Measurements from ENCODE around the gene MTREX.
"Not testable (repeated sequence)": the region's sequence is repeated elsewhere in the genome, so short reads cannot be mapped to it uniquely, and the experiment has no call there.

The MTREX gene

GRCh38 chr5:55304584-55304983 lies 3.2 kb upstream of the MTREX start:
- H3K4me3 ChIP-seq (ENCODE audit: low read depth in 1 of 5, low read length in 5 of 5) = no peak overlapping the region
- no peak overlapping the region for H3K9ac ChIP-seq (ENCODE audit: low read length in 5 of 5)
- H3K36me3 ChIP-seq (ENCODE audit: control insufficient read depth in 5 of 5, insufficient read depth in 5 of 5, low read length in 5 of 5) = peaks cover 0 to 5% (median 0%) of the 10 kb centered on the region in 5 donors
- peaks cover 3 to 58% (median 49%) of the 10 kb centered on the region in 5 donors for H3K4me1 ChIP-seq (ENCODE audit: control insufficient read depth in 5 of 5, insufficient read depth in 5 of 5, low read length in 5 of 5)
- H3K27ac ChIP-seq (ENCODE audit: low read depth, low read length) = no peak overlapping the region
- no peaks in the 10 kb centered on the region for H3K27me3 ChIP-seq (ENCODE audit: control insufficient read depth in 5 of 5, insufficient read depth in 4 of 5, low read length in 5 of 5)
- H3K9me3 ChIP-seq (ENCODE audit: control insufficient read depth in 5 of 5, low read length in 5 of 5) = peaks cover 2 to 6% (median 3%) of the 10 kb centered on the region in 5 donors

GRCh38 chr5:55305345-55305744 lies 2.4 kb upstream of the MTREX start:
- H3K36me3 ChIP-seq (ENCODE audit: control insufficient read depth in 5 of 5, insufficient read depth in 5 of 5, low read length in 5 of 5) = peaks cover 0 to 5% (median 0%) of the 10 kb centered on the region in 5 donors
- H3K4me3 ChIP-seq (ENCODE audit: low read depth in 1 of 5, low read length in 5 of 5) = peak overlapping the region in 2 of 5 donors; percentile 34 to 89
- H3K4me1 ChIP-seq (ENCODE audit: control insufficient read depth in 5 of 5, insufficient read depth in 5 of 5, low read length in 5 of 5) = peaks cover 3 to 60% (median 53%) of the 10 kb centered on the region in 5 donors
- peaks cover 2 to 6% (median 3%) of the 10 kb centered on the region in 5 donors for H3K9me3 ChIP-seq (ENCODE audit: control insufficient read depth in 5 of 5, low read length in 5 of 5)
- H3K9ac ChIP-seq (ENCODE audit: low read length in 5 of 5) = peak overlapping the region in 4 of 5 donors; percentile 13 to 97 (median 38)
- H3K27ac ChIP-seq (ENCODE audit: low read depth, low read length) = peak overlapping the region; percentile 1
- H3K27me3 ChIP-seq (ENCODE audit: control insufficient read depth in 5 of 5, insufficient read depth in 4 of 5, low read length in 5 of 5) = no peaks in the 10 kb centered on the region

- Histone ChIP-seq H3K27me3 (ENCODE audit: control insufficient read depth in 5 of 5, insufficient read depth in 4 of 5, low read length in 5 of 5) (no peaks in the 10 kb centered on the region), H3K9me3 (ENCODE audit: control insufficient read depth in 5 of 5, low read length in 5 of 5) (no peaks in the 10 kb centered on the region), H3K27ac (ENCODE audit: low read depth, low read length) (peak overlapping the region; percentile 97), H3K4me1 (ENCODE audit: control insufficient read depth in 5 of 5, insufficient read depth in 5 of 5, low read length in 5 of 5) (peaks cover 3 to 70% (median 55%) of the 10 kb centered on the region in 5 donors), H3K4me3 (ENCODE audit: low read depth in 1 of 5, low read length in 5 of 5) (peak overlapping the region; percentile 89 to 99 (median 95)), H3K36me3 (ENCODE audit: control insufficient read depth in 5 of 5, insufficient read depth in 5 of 5, low read length in 5 of 5) (peaks cover 0 to 3% (median 0%) of the 10 kb centered on the region in 5 donors), H3K9ac (ENCODE audit: low read length in 5 of 5) (peak overlapping the region; percentile 69 to 97 (median 93))
These were observed 977 bp upstream of the MTREX start for GRCh38 chr5:55306641-55307382.

- H3K4me3 ChIP-seq (ENCODE audit: low read depth in 1 of 5, low read length in 5 of 5) = peak overlapping the region; percentile 94 to 99 (median 96)
- H3K4me1 ChIP-seq (ENCODE audit: control insufficient read depth in 5 of 5, insufficient read depth in 5 of 5, low read length in 5 of 5) = peaks cover 3 to 63% (median 51%) of the 10 kb centered on the region in 5 donors
- peak overlapping the region; percentile 93 to 99 (median 97) for H3K9ac ChIP-seq (ENCODE audit: low read length in 5 of 5)
- no peaks in the 10 kb centered on the region for H3K9me3 ChIP-seq (ENCODE audit: control insufficient read depth in 5 of 5, low read length in 5 of 5)
- H3K27me3 ChIP-seq (ENCODE audit: control insufficient read depth in 5 of 5, insufficient read depth in 4 of 5, low read length in 5 of 5) = no peaks in the 10 kb centered on the region
- H3K27ac ChIP-seq (ENCODE audit: low read depth, low read length) = peak overlapping the region; percentile 97
- H3K36me3 ChIP-seq (ENCODE audit: control insufficient read depth in 5 of 5, insufficient read depth in 5 of 5, low read length in 5 of 5) = peaks cover 0 to 4% (median 0%) of the 10 kb centered on the region in 5 donors
These were observed 556 bp downstream of the MTREX start for GRCh38 chr5:55308254-55308836.

GRCh38 chr5:55313870-55314617 lies 6.3 kb downstream of the MTREX start:
- Histone ChIP-seq H3K27me3 (ENCODE audit: control insufficient read depth in 5 of 5, insufficient read depth in 4 of 5, low read length in 5 of 5) (no peaks in the 10 kb centered on the region), H3K27ac (ENCODE audit: low read depth, low read length) (no peak overlapping the region), H3K4me1 (ENCODE audit: control insufficient read depth in 5 of 5, insufficient read depth in 5 of 5, low read length in 5 of 5) (peaks cover 0 to 30% (median 19%) of the 10 kb centered on the region in 5 donors), H3K9ac (ENCODE audit: low read length in 5 of 5) (no peak overlapping the region), H3K36me3 (ENCODE audit: control insufficient read depth in 5 of 5, insufficient read depth in 5 of 5, low read length in 5 of 5) (peaks cover 0 to 4% (median 0%) of the 10 kb centered on the region in 5 donors), H3K9me3 (ENCODE audit: control insufficient read depth in 5 of 5, low read length in 5 of 5) (no peaks in the 10 kb centered on the region), H3K4me3 (ENCODE audit: low read depth in 1 of 5, low read length in 5 of 5) (peak overlapping the region in 1 of 5 donors; percentile 12)

GRCh38 chr5:55316289-55316688 lies 8.5 kb downstream of the MTREX start:
- Histone ChIP-seq H3K4me3 (ENCODE audit: low read depth in 1 of 5, low read length in 5 of 5) (no peak overlapping the region), H3K9me3 (ENCODE audit: control insufficient read depth in 5 of 5, low read length in 5 of 5) (no peaks in the 10 kb centered on the region), H3K9ac (ENCODE audit: low read length in 5 of 5) (no peak overlapping the region), H3K4me1 (ENCODE audit: control insufficient read depth in 5 of 5, insufficient read depth in 5 of 5, low read length in 5 of 5) (peaks cover 0 to 19% (median 8%) of the 10 kb centered on the region in 5 donors), H3K36me3 (ENCODE audit: control insufficient read depth in 5 of 5, insufficient read depth in 5 of 5, low read length in 5 of 5) (peaks cover 0 to 4% (median 0%) of the 10 kb centered on the region in 5 donors), H3K27ac (ENCODE audit: low read depth, low read length) (no peak overlapping the region), H3K27me3 (ENCODE audit: control insufficient read depth in 5 of 5, insufficient read depth in 4 of 5, low read length in 5 of 5) (no peaks in the 10 kb centered on the region)

GRCh38 chr5:55316837-55317236 lies 9.0 kb downstream of the MTREX start:
- Histone ChIP-seq H3K36me3 (ENCODE audit: control insufficient read depth in 5 of 5, insufficient read depth in 5 of 5, low read length in 5 of 5) (peaks cover 0 to 2% (median 0%) of the 10 kb centered on the region in 5 donors), H3K27ac (ENCODE audit: low read depth, low read length) (no peak overlapping the region), H3K9me3 (ENCODE audit: control insufficient read depth in 5 of 5, low read length in 5 of 5) (no peaks in the 10 kb centered on the region), H3K9ac (ENCODE audit: low read length in 5 of 5) (no peak overlapping the region), H3K4me1 (ENCODE audit: control insufficient read depth in 5 of 5, insufficient read depth in 5 of 5, low read length in 5 of 5) (peaks cover 0 to 18% (median 8%) of the 10 kb centered on the region in 5 donors), H3K4me3 (ENCODE audit: low read depth in 1 of 5, low read length in 5 of 5) (no peak overlapping the region), H3K27me3 (ENCODE audit: control insufficient read depth in 5 of 5, insufficient read depth in 4 of 5, low read length in 5 of 5) (no peaks in the 10 kb centered on the region)

GRCh38 chr5:55318237-55318636 lies 10.4 kb downstream of the MTREX start:
- not testable (repeated sequence) for H3K27ac ChIP-seq (ENCODE audit: low read depth, low read length); H3K36me3 ChIP-seq (ENCODE audit: control insufficient read depth in 5 of 5, insufficient read depth in 5 of 5, low read length in 5 of 5); H3K9me3 ChIP-seq (ENCODE audit: control insufficient read depth in 5 of 5, low read length in 5 of 5); H3K27me3 ChIP-seq (ENCODE audit: control insufficient read depth in 5 of 5, insufficient read depth in 4 of 5, low read length in 5 of 5); H3K4me3 ChIP-seq (ENCODE audit: low read depth in 1 of 5, low read length in 5 of 5); H3K9ac ChIP-seq (ENCODE audit: low read length in 5 of 5)
- H3K4me1 ChIP-seq (ENCODE audit: control insufficient read depth in 5 of 5, insufficient read depth in 5 of 5, low read length in 5 of 5) = peaks cover 0 to 16% (median 8%) of the 10 kb centered on the region in 5 donors

GRCh38 chr5:55319491-55319890 lies 11.7 kb downstream of the MTREX start:
- H3K9me3 ChIP-seq (ENCODE audit: control insufficient read depth in 5 of 5, low read length in 5 of 5) = no peaks in the 10 kb centered on the region
- peak overlapping the region; percentile 68 for H3K27ac ChIP-seq (ENCODE audit: low read depth, low read length)

More at GRCh38 chr5:55319491-55319890, 11.7 kb downstream of the MTREX start:
- Histone ChIP-seq H3K4me3 (ENCODE audit: low read depth in 1 of 5, low read length in 5 of 5) (no peak overlapping the region), H3K36me3 (ENCODE audit: control insufficient read depth in 5 of 5, insufficient read depth in 5 of 5, low read length in 5 of 5) (peaks cover 0 to 5% (median 0%) of the 10 kb centered on the region in 5 donors), H3K27me3 (ENCODE audit: control insufficient read depth in 5 of 5, insufficient read depth in 4 of 5, low read length in 5 of 5) (no peaks in the 10 kb centered on the region), H3K9ac (ENCODE audit: low read length in 5 of 5) (peak overlapping the region in 1 of 5 donors; percentile 10), H3K4me1 (ENCODE audit: control insufficient read depth in 5 of 5, insufficient read depth in 5 of 5, low read length in 5 of 5) (peaks cover 0 to 9% (median 0%) of the 10 kb centered on the region in 5 donors)

Data from subcutaneous abdominal adipose tissue (tissue), 5 donors.